H7 (cell line): ENCODE results near the gene ZNF341. TPM values are rescaled to one million over a fixed set of nuclear protein-coding genes. Genes with fewer than 3 reads are reported as not detected.

Experiments
- DNase-seq: peaks from one replicate; pipeline ENCODE4 v3.0.0; 2012
- H3K27me3 ChIP-seq: 2 replicates; pipeline ENCODE4 v1.6.0; 2011; ENCODE audit warnings: mild to moderate bottlenecking, low read length; ENCODE audit not compliant: control insufficient read depth, insufficient read depth
- H3K36me3 ChIP-seq: replicated peaks from 2 replicates; pipeline ENCODE4 v1.5.1; 2011; ENCODE audit warnings: low read length; ENCODE audit not compliant: control insufficient read depth, insufficient read depth
- H3K4me3 ChIP-seq: 2 replicates; pipeline ENCODE4 v1.5.1; 2011; ENCODE audit warnings: low read depth, mild to moderate bottlenecking, control low read depth, low read length, moderate library complexity; ENCODE audit not compliant: insufficient read depth
- total RNA-seq: library from RNA; depleted of rRNA; stranded (reverse); fragments of >200 nt; shearing (Covaris generic); gene quantifications from 2 replicates; pipeline ENCODE4 v1.2.3, GENCODE V29; 2014

The ZNF341 gene
- total RNA-seq, 1 experiment from 2014 or later: 7.0 TPM

DNA sequence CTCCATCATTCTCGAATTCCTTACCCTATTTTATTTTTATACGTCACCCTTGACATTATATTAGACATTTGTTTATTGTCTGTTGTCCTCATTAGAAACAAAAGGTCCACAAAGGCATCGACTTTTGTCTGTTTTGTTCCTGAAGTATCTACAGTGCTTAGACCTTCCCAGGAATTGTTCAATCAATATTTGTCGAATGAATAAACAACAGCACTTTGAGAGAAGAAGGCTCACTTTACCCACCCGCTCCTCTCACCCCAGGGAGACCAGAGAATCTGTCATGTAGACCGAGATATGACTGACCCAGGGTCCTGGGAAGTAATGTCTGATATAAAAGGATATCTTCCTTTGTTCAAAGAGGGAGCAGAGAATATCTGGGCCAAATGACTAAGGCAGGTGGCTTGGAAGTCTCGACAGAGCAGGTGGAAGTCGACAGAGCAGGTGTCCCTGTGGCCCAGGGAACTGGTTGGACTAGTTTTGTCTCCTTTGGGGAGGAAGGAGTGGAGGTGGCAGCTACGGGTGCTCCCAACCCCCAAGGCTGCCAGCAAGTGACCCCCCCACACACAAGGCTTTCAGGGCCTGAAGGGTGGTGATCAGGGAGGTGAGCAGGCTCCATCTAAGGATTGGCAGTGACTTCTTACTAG, 64.6 kb downstream of the ZNF341 start:
- Histone ChIP-seq H3K4me3 (no peak overlapping the region), H3K27me3 (no peaks in the 10 kb centered on the region), H3K36me3 (no peaks in the 10 kb centered on the region)
- DNase-seq: peak; percentile 45

GRCh38 chr20:33796907-33797544, 65.2 kb downstream of the ZNF341 start:
- no peak for DNase-seq
- H3K27me3 ChIP-seq: no peaks in the 10 kb centered on the region
- no peak overlapping the region for H3K4me3 ChIP-seq
- H3K36me3 ChIP-seq: no peaks in the 10 kb centered on the region

DNA sequence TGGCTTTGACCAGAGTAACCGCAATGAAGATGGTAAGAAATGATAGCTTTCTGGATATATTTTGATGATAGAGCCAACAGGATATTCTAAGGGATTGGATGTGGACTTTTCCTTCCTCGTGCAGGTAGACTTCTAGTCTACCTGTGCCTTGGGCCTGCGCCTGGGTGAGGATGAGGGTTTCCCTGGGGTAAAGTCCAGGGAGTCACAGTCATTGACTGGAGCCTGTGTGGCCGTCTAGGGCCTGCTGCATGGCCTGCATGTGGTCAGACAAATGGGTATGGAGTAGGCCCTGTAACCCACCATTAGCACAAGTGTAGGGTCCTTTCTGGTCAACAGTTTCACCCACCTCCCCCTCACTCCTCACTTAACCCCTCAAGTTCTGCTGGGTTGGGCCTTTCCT, 66.6 kb downstream of the ZNF341 start:
- no peak for DNase-seq
- no peaks in the 10 kb centered on the region for H3K36me3 ChIP-seq
- no peaks in the 10 kb centered on the region for H3K27me3 ChIP-seq
- H3K4me3 ChIP-seq: no peak overlapping the region

GRCh38 chr20:33803921-33804337, 72.1 kb downstream of the ZNF341 start:
- Histone ChIP-seq H3K36me3 (no peaks in the 10 kb centered on the region), H3K4me3 (no peak overlapping the region), H3K27me3 (no peaks in the 10 kb centered on the region)
- no peak for DNase-seq

DNA sequence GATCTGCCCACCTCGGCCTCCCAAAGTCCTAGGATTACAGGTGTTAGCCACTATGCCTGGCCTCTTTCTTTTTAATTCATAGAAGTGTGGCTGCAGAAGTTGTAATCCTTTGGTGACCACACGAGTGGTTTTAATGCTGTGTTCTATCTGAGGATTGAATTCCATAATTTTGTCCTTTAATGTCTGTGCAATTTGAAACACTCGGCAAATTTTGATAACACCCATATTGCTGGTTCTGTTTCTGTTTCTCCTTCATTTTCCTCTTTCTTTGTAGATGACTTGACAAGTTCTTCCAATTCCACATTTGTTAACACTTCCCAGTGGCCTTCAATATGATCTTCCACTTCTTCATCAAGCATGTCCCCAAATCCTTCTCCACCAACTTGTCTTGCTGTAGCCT, 76.6 kb downstream of the ZNF341 start:
- no peak for DNase-seq
- no peaks in the 10 kb centered on the region for H3K27me3 ChIP-seq
- H3K4me3 ChIP-seq: no peak overlapping the region
- H3K36me3 ChIP-seq: no peaks in the 10 kb centered on the region

DNA sequence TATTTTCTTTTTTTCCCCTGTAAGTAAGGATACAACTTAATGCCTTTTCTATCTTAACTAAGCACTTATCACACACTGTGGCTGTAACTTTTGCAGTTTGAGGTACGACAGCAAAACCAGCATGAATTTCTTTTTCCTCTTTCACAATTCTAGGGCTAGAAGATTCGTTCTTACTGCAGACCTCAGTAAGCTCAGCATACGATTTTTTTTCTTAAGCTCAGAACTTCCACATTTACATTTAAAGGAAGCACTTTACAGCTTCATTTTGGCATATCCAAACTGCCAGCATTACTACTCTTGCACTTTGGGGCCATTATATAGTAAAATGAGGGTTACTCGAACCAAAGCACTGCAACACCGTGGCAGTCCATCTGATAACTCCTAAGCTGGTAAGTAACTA, 78.5 kb downstream of the ZNF341 start:
- Histone ChIP-seq H3K36me3 (no peaks in the 10 kb centered on the region), H3K4me3 (no peak overlapping the region), H3K27me3 (no peaks in the 10 kb centered on the region)
- DNase-seq: no peak

- peak; percentile 97 for DNase-seq
- Histone ChIP-seq H3K36me3 (no peaks in the 10 kb centered on the region), H3K4me3 (peak within 1 kb of the TSS; percentile 89)
Observed at GRCh38 chr20:33810885-33811775, 79.3 kb downstream of the ZNF341 start, which contains the start of gene CHMP4B. CHMP4B (plus strand) TSS chr20:33811348; CDS start chr20:33811469, 121 bp downstream.

DNA sequence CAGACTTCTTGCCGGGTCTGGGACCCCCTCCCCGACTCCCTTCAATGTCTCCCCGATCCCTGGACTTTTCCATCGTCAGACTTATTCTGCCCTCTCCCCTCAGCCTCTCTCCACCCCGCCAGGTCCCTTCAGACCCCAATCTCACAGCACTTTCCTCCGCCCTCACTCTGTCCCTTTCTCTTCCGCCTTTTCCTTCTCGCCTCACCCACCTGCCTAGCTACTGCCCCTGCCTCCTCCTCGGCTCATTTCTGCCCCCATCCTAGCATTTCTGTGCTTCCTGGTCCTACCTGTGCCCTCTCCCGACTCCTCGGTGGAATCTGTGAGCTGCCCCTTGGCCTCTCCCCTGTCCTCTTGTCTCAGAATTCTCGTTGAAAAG, 80.0 kb downstream of the ZNF341 start:
- no peaks in the 10 kb centered on the region for H3K27me3 ChIP-seq
- peak overlapping the region; percentile 89 for H3K4me3 ChIP-seq
- H3K36me3 ChIP-seq: no peaks in the 10 kb centered on the region
- DNase-seq: peak; percentile 63

More at GRCh38 chr20:33810885-33811775, 79.3 kb downstream of the ZNF341 start, which contains the start of gene CHMP4B:
- no peaks in the 10 kb centered on the region for H3K27me3 ChIP-seq

DNA sequence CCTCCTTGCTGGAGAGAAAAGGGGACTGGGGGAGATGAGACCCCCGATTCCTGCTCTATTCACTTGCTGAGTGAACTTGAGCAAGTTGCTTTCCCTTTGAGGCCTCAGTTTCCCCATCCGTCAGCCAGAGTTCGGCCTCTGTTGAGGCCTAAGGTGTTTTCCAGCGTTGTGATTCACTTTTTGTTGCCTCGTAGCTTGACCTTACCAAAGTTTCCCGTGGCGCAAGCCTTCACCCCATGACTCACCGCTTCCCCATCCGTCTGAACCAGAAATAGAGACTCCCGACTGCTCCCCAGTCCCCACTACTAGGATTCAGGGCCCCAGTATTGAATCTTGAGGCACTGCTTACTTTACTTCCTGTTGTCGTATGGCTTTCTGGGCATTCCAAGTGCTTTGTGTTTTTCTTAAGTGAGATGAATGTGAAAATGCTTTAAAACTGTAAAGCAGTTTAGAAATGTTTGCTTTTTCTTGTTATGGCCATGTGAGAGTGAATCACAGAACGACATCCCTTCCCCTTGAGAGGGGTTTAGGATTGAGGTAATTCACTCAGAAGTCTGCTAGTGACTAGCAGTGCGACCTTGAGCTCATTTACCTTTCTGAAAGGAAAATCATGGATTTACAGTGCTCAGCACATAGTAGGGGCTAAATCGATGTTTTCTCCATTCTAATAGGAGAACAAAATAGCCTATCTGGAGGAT, 80.5 kb downstream of the ZNF341 start:
- Histone ChIP-seq H3K36me3 (no peaks in the 10 kb centered on the region), H3K27me3 (no peaks in the 10 kb centered on the region), H3K4me3 (peak overlapping the region; percentile 89)
- peak; percentile 51 for DNase-seq

GRCh38 chr20:33812908-33813462, 81.2 kb downstream of the ZNF341 start:
- no peaks in the 10 kb centered on the region for H3K36me3 ChIP-seq
- H3K4me3 ChIP-seq: peak overlapping the region; percentile 89; the same call in 1 of the 2 replicates
- peak; percentile 54 for DNase-seq
- no peaks in the 10 kb centered on the region for H3K27me3 ChIP-seq

GRCh38 chr20:33814238-33814712, 82.5 kb downstream of the ZNF341 start:
- H3K36me3 ChIP-seq: no peaks in the 10 kb centered on the region
- DNase-seq: no peak
- no peaks in the 10 kb centered on the region for H3K27me3 ChIP-seq
- no peak overlapping the region for H3K4me3 ChIP-seq

DNA sequence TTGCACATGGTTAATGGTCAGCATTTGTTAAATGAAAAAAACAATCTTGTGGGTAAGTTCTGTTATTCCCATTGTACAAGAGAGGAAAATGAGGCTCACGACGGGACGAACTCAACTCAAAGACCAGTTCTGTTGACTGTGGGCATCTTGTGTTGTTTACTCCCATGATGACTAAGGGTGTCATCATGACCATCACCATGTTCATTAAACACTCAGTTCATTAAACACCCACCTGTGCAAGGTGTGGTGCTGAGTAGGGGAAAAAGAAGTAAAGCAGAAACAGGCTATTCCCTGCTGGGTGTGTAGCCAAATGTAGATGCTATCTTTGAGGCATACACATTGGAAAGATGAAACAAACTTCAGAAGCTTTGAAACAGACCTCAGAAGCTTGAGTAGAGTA, 83.9 kb downstream of the ZNF341 start:
- DNase-seq: no peak
- H3K36me3 ChIP-seq: no peaks in the 10 kb centered on the region
- no peaks in the 10 kb centered on the region for H3K27me3 ChIP-seq
- no peak overlapping the region for H3K4me3 ChIP-seq

DNA sequence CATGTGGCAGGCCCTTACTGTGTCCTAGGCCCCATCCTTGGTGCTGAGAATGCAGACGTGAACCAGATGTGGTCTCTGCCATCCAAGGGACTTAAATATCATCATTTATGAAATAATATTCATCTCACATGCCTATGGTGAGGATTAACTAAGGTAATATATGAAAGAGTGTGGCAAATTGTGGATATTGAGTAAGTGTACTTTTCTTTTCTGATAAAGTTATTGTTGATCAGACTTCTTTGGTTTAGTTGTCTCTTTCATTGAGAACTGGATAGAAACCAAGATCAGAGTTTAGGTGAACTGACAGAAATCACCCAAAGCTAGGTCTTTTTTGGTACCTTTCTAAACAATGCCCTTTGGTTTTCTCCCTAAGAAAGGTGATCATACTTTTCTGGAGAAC, 84.4 kb downstream of the ZNF341 start:
- no peak for DNase-seq
- no peak overlapping the region for H3K4me3 ChIP-seq
- H3K36me3 ChIP-seq: no peaks in the 10 kb centered on the region
- no peaks in the 10 kb centered on the region for H3K27me3 ChIP-seq

GRCh38 chr20:33817411-33817810, 85.6 kb downstream of the ZNF341 start:
- no peaks in the 10 kb centered on the region for H3K27me3 ChIP-seq
- no peak overlapping the region for H3K4me3 ChIP-seq
- H3K36me3 ChIP-seq: no peaks in the 10 kb centered on the region
- no peak for DNase-seq
